WTC11 (cell line): Measurements from ENCODE around the gene GNAI3. TPM values are rescaled to one million over a fixed set of nuclear protein-coding genes. Genes with fewer than 3 reads are reported as not detected.
A peak's percentile ranks its signal among the peaks of the same experiment; 100 is the strongest.

Experiments
- ATAC-seq: fragments of 200-7000 bp; cut with Tn5 transposase; 2 replicates; pipeline ENCODE4 v1.10.0; 2021; ENCODE audit warnings: mild to moderate bottlenecking, moderate library complexity
- CTCF ChIA-PET: fragments of 300-600 bp; sonication (Branson Sonifier 250); formaldehyde crosslinking; loops from one replicate; lab custom pipeline; 2021; ENCODE audit warnings: antibody characterized with exemption; lab: Charles Lee
- POLR2A ChIA-PET: fragments of 350-600 bp; sonication (Branson Sonifier 250); formaldehyde crosslinking; loops from one replicate; lab custom pipeline; 2021; ENCODE audit warnings: antibody characterized with exemption; lab: Charles Lee
- DNase-seq: peaks from one replicate; pipeline ENCODE4 v3.0.0; 2021; ENCODE audit warnings: low spot score
- H3K27ac Mint-ChIP-seq: 2 replicates; pipeline ENCODE4 v1.8.0; 2021; ENCODE audit warnings: mixed read lengths
- H3K27me3 Mint-ChIP-seq: 2 replicates; pipeline ENCODE4 v1.8.0; 2021; ENCODE audit warnings: low read depth, mild to moderate bottlenecking, moderate library complexity, mixed read lengths
- H3K36me3 Mint-ChIP-seq: 2 replicates; pipeline ENCODE4 v1.8.0; 2021; ENCODE audit warnings: mixed read lengths
- H3K4me1 Mint-ChIP-seq: 2 replicates; pipeline ENCODE4 v1.8.0; 2022; ENCODE audit warnings: mixed read lengths
- H3K4me3 Mint-ChIP-seq: 2 replicates; pipeline ENCODE4 v1.8.0; 2021; ENCODE audit warnings: mild to moderate bottlenecking, moderate library complexity, mixed read lengths
- H3K9me3 Mint-ChIP-seq: 2 replicates; pipeline ENCODE4 v1.8.0; 2021; ENCODE audit warnings: mixed read lengths
- ATF2 ChIP-seq: sonication (generic); formaldehyde crosslinking; IDR thresholded peaks from 2 replicates; pipeline ENCODE4 v1.8.1; 2022; ENCODE audit warnings: low read depth, missing genetic modification reagents, borderline replicate concordance
- ATF6 ChIP-seq: sonication (generic); formaldehyde crosslinking; IDR thresholded peaks from 2 replicates; pipeline ENCODE4 v1.8.1; 2023; ENCODE audit warnings: mild to moderate bottlenecking, missing genetic modification reagents
- CBFB ChIP-seq: sonication (generic); formaldehyde crosslinking; IDR thresholded peaks from 2 replicates; pipeline ENCODE4 v1.8.1; 2022; ENCODE audit warnings: mild to moderate bottlenecking, low read depth, missing genetic modification reagents
- E2F4 ChIP-seq: sonication (generic); formaldehyde crosslinking; IDR thresholded peaks from 2 replicates; pipeline ENCODE4 v1.8.1; 2022; ENCODE audit warnings: low read depth, mild to moderate bottlenecking, moderate library complexity, missing genetic modification reagents, borderline replicate concordance
- ETV6 ChIP-seq: sonication (generic); formaldehyde crosslinking; IDR thresholded peaks from 2 replicates; pipeline ENCODE4 v1.8.1; 2022; ENCODE audit warnings: mild to moderate bottlenecking, missing genetic modification reagents
- GABPB1 ChIP-seq: sonication (generic); formaldehyde crosslinking; IDR thresholded peaks from 2 replicates; pipeline ENCODE4 v1.8.1; 2023; ENCODE audit warnings: mild to moderate bottlenecking, missing genetic modification reagents
- GTF2I ChIP-seq: fragments of 250-450 bp; sonication (Bioruptor Pico); conservative IDR thresholded peaks from 2 replicates; pipeline ENCODE4 v1.4.0; 2021; ENCODE audit warnings: mild to moderate bottlenecking
- HMGXB4 ChIP-seq: sonication (generic); formaldehyde crosslinking; IDR thresholded peaks from 2 replicates; pipeline ENCODE4 v1.8.1; 2023; ENCODE audit warnings: mild to moderate bottlenecking, moderate library complexity, missing genetic modification reagents
- IRF1 ChIP-seq: sonication (generic); formaldehyde crosslinking; IDR thresholded peaks from 2 replicates; pipeline ENCODE4 v1.8.0; 2023; ENCODE audit warnings: missing genetic modification reagents
- KAT7 ChIP-seq: sonication (generic); formaldehyde crosslinking; IDR thresholded peaks from 2 replicates; pipeline ENCODE4 v1.8.1; 2023; ENCODE audit warnings: missing genetic modification reagents, mild to moderate bottlenecking, borderline replicate concordance
- MLX ChIP-seq: sonication (generic); formaldehyde crosslinking; IDR thresholded peaks from 2 replicates; pipeline ENCODE4 v1.8.1; 2023; ENCODE audit warnings: mild to moderate bottlenecking, missing genetic modification reagents, moderate library complexity
- NR2C2 ChIP-seq: sonication (generic); formaldehyde crosslinking; IDR thresholded peaks from 2 replicates; pipeline ENCODE4 v1.8.0; 2022; ENCODE audit warnings: mild to moderate bottlenecking, missing genetic modification reagents
- SMAD3 ChIP-seq: sonication (generic); formaldehyde crosslinking; IDR thresholded peaks from 2 replicates; pipeline ENCODE4 v1.8.0; 2022; ENCODE audit warnings: missing genetic modification reagents, mild to moderate bottlenecking, borderline replicate concordance
- TCF7 ChIP-seq: sonication (generic); formaldehyde crosslinking; IDR thresholded peaks from 2 replicates; pipeline ENCODE4 v1.8.0; 2022; ENCODE audit warnings: mild to moderate bottlenecking, low read depth, missing genetic modification reagents, moderate library complexity
- TP53 ChIP-seq: sonication (generic); formaldehyde crosslinking; IDR thresholded peaks from 2 replicates; pipeline ENCODE4 v1.8.1; 2023; ENCODE audit warnings: mild to moderate bottlenecking, missing genetic modification reagents
- USF1 ChIP-seq: sonication (generic); formaldehyde crosslinking; IDR thresholded peaks from 2 replicates; pipeline ENCODE4 v1.8.0; 2022; ENCODE audit warnings: mild to moderate bottlenecking, missing genetic modification reagents
- ZNF121 ChIP-seq: sonication (generic); formaldehyde crosslinking; IDR thresholded peaks from 2 replicates; pipeline ENCODE4 v1.8.0; 2023; ENCODE audit warnings: missing genetic modification reagents
- ZNF219 ChIP-seq: sonication (generic); formaldehyde crosslinking; IDR thresholded peaks from 2 replicates; pipeline ENCODE4 v1.8.0; 2023; ENCODE audit warnings: missing genetic modification reagents, mild to moderate bottlenecking, borderline replicate concordance
- ZNF232 ChIP-seq: sonication (generic); formaldehyde crosslinking; IDR thresholded peaks from 2 replicates; pipeline ENCODE4 v1.8.0; 2022; ENCODE audit warnings: mild to moderate bottlenecking, missing genetic modification reagents
- ZNF423 ChIP-seq: fragments of 250-450 bp; sonication (Bioruptor Pico); IDR thresholded peaks from 2 replicates; pipeline ENCODE4 v2.1.2; 2022; ENCODE audit warnings: mild to moderate bottlenecking, moderate library complexity
- ZNF425 ChIP-seq: fragments of 250-450 bp; sonication (Bioruptor Pico); conservative IDR thresholded peaks from 2 replicates; pipeline ENCODE4 v1.9.0; 2021; ENCODE audit warnings: mild to moderate bottlenecking
- ZNF512 ChIP-seq: sonication (generic); formaldehyde crosslinking; IDR thresholded peaks from 2 replicates; pipeline ENCODE4 v1.8.1; 2022; ENCODE audit warnings: missing genetic modification reagents, borderline replicate concordance
- total RNA-seq: library from RNA; stranded (reverse); gene quantifications from 3 replicates; pipeline ENCODE4 v1.2.3, GENCODE V29; 2021

Gene GNAI3
- total RNA-seq, 1 experiment from 2014 or later: 7.2 TPM

- TF ChIP-seq USF1 (CRISPR knock-in tag): no peak
- no peak for TF ChIP-seq E2F4
- TF ChIP-seq HMGXB4: no peak
- no peak for TF ChIP-seq MLX (CRISPR knock-in tag)
- no peak for TF ChIP-seq ATF6
- no peak for TF ChIP-seq ZNF219 (CRISPR knock-in tag)
- TF ChIP-seq ETV6 (CRISPR knock-in tag): no peak
- no peak for TF ChIP-seq ZNF232
- TF ChIP-seq GTF2I: no peak
- no peak for TF ChIP-seq KAT7 (CRISPR knock-in tag)
- no peak for TF ChIP-seq ZNF121 (CRISPR knock-in tag)
- no peak for TF ChIP-seq ZNF423
Measured at GRCh38 chr1:109569323-109569722, 20.9 kb downstream of the GNAI3 start (continued).

- Mint-ChIP-seq H3K27ac (no peak overlapping the region), H3K9me3 (no peaks in the 10 kb centered on the region), H3K4me1 (peaks cover 7% of the 10 kb centered on the region), H3K4me3 (no peak overlapping the region), H3K27me3 (no peaks in the 10 kb centered on the region), H3K36me3 (no peaks in the 10 kb centered on the region)
- DNase-seq: no peak
- TF ChIP-seq CBFB (CRISPR knock-in tag): no peak
- TF ChIP-seq NR2C2 (CRISPR knock-in tag): no peak
- ATAC-seq: peak; percentile 74
- POLR2A ChIA-PET: interaction anchor here (1.3 kb wide), 1 partner anchor 22 kb away, joined by 3 read pairs; the partner anchor contains the start of gene GNAI3
- CTCF ChIA-PET: interaction anchor here (0.5 to 1.4 kb wide), 9 partner anchors 12 to 76 kb away, joined by 3 to 8 read pairs (median 3); partner anchors contain the start of gene CYB561D1
Measured at GRCh38 chr1:109570414-109570813, 22.0 kb downstream of the GNAI3 start.

- Mint-ChIP-seq H3K4me3 (no peak overlapping the region), H3K27me3 (no peaks in the 10 kb centered on the region), H3K9me3 (no peaks in the 10 kb centered on the region), H3K4me1 (no peaks in the 10 kb centered on the region), H3K27ac (no peak overlapping the region), H3K36me3 (peaks cover 4% of the 10 kb centered on the region)
- ATAC-seq: no peak
- DNase-seq: no peak
- ChIA-PET CTCF (interaction anchor here (1.9 kb wide), 1 partner anchor 66 kb away, joined by 4 read pairs; no protein-coding TSS in a partner anchor), POLR2A (no interaction called here)
- no peak for TF ChIP-seq IRF1 (CRISPR knock-in tag)
- no peak for TF ChIP-seq ZNF512 (CRISPR knock-in tag)
- no peak for TF ChIP-seq ATF2 (CRISPR knock-in tag)
- no peak for TF ChIP-seq TCF7
- no peak for TF ChIP-seq ZNF425 (CRISPR knock-in tag)
- no peak for TF ChIP-seq GABPB1 (CRISPR knock-in tag)
- TF ChIP-seq SMAD3 (CRISPR knock-in tag): no peak
- TF ChIP-seq ZNF219 (CRISPR knock-in tag): no peak
- TF ChIP-seq TP53: no peak
Measured at GRCh38 chr1:109573785-109574184, 25.4 kb downstream of the GNAI3 start.
